ENCODE measurements around the gene PLAAT4.
"Not testable (repeated sequence)": the region's sequence is repeated elsewhere in the genome, so short reads cannot be mapped to it uniquely, and the experiment has no call there.

The PLAAT4 gene

DNA sequence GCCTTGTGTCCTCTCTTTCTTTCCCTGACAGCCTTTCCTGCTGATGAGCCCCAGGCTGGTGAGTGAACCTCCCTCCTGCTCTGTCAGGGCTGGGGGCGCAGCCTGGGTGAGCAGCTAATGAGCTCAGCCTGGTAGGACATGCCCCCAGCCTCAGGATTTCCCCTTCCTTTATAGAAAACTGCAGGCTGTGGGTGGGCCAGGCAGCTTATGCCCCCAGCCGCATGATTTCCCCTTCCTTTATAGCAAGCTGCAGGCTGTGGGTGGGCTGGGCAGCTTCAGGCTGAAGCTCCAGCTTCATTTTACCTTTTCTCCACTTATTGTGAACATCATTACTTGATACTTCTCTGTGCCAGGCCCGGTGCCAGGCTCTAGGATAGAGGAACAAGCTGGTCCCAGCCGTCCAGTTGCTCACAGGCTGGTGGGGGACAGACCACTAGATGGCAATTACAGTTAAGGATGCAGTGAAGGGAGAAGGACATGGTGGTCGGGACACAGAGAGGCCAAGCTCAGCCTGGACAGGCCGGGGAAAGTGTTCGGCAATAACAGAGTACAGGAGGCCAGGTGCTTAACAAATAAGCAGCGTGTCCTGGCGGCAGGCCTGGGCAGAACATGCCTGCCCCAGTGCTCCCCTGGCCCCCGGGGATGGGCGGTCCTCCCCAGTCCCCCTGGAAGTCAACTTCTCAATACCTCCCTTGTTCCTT lies 25.4 kb upstream of the PLAAT4 start:
- no peak for DNase-seq

DNA sequence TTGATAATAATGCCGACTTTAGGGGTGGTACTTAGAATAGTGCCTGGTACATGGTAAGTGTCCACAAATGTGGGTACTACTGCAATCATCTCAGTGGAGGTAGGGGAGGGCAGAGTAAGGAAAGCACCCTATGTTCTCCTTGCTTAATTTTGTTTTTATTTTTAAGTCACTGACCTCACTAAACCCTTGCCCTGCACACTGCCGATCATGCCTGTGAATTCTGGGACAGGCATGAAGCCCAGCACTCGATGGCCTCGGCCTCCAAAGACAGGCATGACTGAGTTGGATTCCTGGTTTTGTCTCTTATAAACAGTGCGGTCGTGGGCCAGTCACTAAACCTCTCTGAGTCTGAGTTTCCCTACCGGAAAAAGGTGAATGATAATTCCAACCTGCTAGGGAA lies 23.8 kb upstream of the PLAAT4 start:
- no peak for DNase-seq

DNA sequence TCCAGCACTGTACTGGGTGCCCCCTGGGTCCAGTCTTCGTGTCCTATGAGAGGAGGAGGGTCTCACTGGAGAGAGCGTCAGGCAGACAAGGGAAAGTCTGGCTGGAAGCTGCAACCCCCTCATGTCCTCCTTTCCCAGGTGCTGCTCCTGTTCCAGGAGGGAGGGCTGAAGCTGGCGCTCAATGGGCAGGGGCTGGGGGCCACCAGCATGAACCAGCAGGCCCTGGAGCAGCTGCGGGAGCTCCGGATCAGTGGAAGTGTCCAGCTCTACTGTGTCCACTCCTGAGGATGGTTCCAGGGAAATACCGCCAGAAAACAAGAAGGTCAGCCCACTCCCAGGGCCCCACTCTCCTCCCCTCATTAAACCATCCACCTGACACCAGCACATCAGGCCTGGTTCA lies 20.5 kb upstream of the PLAAT4 start:
- no peak for DNase-seq

DNA sequence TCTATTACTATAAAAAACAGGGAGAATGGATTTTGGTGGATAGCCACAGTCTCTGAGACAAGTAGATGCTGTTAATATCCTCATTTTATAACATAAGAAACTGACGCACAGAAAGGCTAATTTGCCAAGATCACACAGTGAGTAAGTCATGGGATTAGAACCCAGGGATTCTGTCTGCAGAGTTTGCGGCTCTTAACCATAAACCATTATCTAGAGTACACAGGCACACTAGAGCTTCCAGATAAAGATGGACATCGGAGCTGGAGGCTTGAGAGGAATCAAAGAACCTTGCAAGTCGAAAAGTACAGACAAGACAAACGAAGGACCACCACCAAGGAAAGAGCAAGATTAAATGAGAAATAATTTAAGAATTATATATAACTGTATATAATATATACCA lies 19.5 kb upstream of the PLAAT4 start:
- DNase-seq, result no peak

DNA sequence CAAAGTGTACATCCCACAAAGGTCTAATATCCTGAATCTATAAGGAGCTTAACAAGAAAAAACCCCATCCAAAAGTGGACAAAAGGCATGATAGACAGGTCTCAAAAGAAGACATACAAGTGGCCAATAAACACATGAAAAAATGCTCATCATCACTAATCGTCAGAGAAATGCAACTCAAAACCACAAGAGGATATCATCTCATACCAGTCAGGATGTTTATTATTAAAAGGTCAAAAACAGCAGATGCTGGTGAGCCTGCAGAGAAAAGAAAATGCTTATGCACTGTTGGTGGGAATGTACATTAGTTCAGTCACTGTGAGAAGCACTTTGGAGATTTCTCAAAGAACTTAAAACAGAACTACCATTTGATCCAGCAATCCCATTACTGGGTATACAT lies 18.1 kb upstream of the PLAAT4 start:
- DNase-seq, result no peak

DNA sequence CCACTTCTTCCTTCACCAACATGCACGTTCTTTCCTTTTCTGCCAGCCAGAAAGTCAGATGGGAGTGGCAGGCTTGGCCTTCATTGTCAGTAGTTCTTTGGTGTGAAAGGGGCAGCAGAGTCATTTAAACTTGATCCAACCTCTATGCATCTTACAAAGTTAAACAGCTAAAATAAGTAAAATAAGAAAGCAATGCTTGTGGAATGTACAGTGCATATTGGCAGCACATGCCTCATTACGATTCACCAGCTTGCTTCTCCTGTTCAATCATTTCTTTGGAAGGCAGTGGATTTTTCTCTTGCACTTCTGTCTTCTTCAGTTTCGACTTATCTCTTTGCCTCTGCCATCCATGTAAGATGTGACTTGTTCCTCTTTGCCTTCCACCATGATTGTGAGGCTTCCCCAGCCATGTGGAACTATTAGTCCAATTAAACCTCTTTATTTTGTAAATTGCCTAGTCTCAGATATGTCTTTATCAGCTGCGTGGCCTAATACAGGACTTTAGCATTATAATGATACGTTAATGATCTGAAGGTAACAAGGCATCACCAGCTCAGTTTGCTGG lies 15.9 kb upstream of the PLAAT4 start:
- DNase-seq, result no peak

DNA sequence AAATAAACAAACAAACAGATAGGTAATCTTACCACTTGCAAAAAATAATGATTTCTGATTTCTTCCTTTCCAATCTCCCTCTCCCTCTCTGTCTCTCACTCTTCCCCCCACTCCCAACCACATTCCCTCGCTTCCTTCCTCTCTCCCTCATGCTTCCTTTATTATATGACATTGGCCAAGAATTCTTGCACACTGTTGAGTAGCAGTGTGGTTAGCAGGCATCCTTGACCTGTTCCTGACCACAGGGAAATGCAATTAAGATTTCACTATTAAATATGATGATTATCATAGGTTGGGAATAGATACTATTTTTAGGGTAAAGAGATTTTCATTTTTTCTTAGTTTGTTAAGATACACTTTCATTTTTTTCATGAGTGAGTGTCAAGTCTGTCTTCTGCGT lies 14.7 kb upstream of the PLAAT4 start:
- no peak for DNase-seq

DNA sequence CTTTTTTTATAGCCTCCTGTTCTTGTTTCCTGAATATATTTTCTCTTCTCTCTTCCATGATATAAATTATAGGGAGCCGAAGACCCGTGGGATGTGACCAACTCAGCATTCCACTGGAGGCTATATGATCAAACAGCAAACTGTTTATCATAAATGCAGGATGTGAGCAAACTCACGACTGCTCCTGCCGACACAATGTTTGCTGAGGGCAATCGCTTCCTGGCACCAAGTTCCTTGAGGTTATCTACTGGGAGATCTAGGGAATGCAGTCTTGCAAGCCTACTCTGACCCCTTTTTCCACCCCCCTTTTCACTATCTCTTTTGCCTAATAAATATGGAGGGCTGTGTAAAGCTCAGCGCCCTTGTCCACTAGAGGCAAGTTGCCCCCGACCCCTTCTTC lies 13.5 kb upstream of the PLAAT4 start:
- no peak for DNase-seq

DNA sequence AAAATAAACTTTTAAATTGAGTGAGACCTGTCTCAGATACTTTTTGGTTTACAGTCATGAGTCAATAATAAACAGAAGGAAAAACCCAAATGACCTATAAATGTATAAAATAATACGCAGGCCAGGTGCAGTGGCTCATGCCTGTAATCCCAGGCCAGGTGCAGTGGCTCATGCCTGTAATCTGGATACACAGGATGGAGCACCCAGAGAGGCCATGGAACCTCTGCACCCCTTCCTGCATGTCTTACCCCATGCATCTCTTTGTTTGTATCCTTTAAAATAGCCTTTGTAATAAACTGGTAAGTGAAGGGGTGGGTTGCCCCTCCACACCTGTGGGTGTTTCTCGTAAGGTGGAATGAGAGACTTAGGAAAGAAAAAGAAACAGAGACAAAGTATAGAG lies 8.9 kb upstream of the PLAAT4 start:
- DNase-seq, result no peak

DNA sequence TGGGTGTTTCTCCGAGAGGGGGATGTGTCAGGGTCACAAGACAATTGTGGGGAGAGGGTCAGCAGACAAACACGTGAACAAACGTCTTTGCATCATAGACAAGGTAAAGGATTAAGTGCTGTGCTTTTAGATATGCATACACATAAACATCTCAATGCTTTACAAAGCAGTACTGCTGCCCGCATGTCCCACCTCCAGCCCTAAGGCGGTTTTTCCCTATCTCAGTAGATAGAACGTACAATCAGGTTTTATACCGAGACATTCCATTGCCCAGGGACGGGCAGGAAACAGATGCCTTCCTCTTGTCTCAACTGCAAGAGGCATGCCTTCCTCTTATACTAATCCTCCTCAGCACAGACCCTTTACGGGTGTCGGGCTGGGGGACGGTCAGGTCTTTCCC lies 8.5 kb upstream of the PLAAT4 start:
- not testable (repeated sequence) for DNase-seq

DNA sequence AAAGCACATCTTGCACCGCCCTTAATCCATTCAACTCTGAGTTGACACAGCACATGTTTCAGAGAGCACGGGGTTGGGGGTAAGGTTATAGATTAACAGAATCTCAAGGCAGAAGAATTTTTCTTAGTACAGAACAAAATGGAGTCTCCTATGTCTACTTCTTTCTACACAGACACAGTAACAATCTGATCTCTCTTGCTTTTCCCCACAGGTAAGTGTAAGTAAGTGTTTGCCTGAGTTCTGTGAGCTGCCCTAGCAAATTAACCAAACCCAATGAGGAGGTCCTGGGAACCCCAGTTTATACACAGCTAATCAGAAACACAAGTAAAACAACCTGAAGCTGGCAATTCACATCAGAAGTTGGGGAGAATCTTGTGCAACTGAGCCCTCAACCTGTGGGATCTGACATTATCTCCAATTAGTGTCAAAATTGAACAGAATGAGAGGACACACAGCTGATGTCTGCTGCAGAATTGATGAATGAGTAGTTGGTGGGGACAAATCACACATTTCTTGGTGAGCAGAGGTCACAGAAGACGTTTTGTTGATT lies 7.8 kb upstream of the PLAAT4 start:
- DNase-seq, result not testable (repeated sequence)

DNA sequence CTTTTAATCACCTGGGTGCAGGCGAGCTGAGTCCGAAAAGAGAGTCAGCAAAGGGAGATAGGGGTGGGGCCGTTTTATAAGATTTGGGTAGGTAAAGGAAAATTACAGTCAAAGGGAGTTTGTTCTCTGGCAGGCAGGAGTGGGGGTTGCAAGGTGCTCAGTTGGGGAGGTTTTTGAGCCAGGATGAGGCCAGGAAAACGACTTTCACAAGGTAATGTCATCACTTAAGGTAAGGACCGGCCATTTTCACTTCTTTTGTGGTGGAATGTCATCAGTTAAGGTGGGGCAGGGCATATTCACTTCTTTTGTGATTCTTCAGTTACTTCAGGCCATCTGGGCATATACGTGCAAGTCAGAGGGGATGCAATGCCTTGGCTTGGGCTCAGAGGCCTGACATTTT lies 7.2 kb upstream of the PLAAT4 start:
- DNase-seq, result not testable (repeated sequence)

DNA sequence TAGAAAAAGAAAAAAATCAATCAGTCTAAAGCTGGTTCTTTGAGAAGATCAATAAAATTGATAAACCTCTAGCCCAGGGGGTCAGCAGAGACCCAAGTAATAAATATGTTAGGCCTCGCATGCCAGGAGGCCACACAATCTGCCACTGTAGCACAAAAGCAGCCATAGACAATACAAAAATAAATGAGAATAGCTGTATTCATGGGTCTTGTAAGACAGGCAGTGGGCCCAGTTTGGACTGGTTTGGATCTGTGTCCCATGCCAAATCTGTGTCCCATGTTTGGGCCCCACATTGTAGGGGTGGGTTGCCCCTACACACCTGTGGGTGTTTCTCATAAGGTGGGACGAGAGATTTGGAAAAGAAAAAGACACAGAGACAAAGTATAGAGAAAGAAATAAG lies 6.6 kb upstream of the PLAAT4 start:
- no peak for DNase-seq

DNA sequence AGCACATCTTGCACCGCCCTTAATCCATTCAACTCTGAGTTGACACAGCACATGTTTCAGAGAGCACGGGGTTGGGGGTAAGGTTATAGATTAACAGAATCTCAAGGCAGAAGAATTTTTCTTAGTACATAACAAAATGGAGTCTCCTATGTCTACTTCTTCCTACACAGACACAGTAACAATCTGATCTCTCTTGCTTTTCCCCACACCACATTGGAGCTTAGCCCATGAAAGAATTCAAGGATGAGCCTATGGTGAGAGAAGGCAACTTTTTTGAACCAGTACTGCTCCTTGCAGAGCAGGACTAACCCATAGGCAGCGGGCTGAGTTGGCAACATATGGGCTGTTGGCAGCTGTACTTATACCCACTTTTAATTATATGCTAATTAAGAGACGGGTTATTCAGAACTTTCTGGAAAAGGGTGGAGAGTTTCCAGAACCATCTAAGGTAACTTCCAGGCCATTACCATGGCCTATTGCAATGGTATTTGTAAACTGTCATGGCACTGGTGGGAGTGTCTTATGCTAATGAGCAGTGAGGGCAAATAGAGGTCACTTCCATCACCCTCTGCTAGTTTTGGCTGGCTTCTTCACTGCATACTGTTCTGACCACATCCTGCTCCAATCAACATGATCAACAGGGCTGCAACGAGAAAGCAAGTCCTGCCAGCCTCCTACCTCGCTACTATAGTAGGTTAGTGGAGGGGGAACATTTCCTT lies 5.4 kb upstream of the PLAAT4 start:
- DNase-seq, result not testable (repeated sequence)

DNA sequence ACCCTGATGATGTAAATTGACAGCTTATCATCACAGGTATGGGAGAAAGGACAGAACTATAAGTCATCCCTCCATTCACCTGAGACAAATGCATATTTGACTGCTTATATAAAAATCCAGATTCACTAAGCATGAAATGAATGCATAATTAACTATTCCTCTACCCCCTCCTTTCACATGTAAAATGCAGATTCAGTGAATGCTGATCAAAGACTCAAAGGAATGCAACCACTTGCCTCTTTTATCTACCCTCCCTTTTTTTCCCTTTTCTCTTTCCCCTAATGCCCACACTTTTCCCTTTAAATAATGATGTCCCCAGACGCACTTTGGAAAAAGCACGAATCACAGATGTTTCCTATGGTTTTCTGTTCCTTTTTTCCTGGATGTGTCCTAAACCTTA lies 4.5 kb upstream of the PLAAT4 start:
- no peak for DNase-seq

DNA sequence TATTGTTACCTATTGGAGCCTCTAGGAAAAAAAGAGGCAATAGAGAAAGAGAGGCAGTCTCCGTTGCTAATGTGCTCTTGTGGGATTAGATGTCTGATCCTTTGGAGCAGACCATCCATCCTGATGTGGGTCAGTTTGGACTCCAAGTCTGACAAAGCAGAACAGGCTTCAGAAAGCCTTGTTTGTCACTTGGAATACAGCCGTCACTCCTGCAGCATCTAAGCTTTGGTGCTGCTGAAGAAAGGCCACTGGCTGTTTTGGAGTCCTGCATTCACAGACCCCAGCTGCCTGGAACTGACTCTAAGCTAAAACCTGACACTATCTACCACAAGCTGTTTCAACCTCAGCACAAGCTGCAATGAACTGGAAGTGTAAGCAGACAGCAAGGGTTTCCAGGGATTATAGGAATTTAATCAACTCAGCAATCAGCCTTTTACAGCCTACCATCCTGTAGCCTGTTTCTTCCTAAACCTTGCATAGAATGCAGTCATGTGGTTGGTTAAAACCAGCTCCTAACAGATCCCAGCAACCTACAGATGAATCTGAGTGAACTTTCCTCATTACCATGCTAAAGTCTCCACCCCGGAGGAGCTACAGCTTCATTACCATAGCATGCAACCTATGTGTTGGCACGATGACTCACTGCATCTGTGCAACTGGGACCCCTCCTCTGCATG lies 3.7 kb upstream of the PLAAT4 start:
- DNase-seq, result no peak

DNA sequence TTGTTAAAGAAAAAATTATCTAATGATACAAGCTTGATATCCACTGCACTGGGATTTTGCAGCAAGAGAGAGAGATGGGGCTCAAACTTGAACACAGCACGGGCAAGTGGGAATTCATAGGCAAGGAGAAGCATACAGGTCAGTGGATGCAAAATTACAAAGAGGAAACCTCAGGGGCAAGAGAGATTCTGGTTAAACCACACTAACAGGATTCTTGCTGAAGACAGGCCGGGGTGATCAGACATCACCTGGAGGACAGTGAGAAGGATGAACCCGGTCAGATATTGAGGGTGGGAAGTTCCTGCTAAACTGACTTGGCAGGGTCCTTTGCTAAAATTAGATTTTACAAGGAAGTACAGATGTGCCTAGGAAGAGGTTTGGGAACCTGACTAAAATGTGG lies 2.5 kb upstream of the PLAAT4 start:
- DNase-seq, result no peak

DNA sequence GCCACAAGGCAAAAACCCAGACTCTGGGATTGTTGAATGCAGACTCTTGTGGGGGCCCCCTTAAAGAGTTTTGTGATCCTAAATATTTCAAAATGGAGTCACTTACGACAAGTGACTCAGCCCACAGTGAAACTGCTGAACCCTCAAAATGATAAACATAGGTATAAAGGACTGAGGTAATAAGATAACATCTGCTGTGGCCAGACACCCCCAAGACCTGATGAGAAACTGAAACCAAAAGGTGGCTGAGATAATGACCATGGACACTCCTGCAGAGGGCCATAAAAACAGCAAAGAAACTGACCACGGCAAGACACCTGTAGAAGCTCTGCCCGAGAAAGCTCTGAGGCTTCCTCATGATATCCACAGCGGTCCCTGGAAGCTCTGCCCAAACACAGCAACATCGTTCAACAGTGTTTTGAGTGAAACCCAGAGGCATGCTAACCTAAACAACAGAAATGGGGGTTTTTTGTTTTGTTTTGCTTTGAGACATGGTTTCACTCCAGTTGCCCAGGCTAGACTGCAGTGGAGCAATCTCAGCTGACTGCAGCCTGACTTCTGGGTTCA lies 1.6 kb upstream of the PLAAT4 start:
- DNase-seq, result no peak

DNA sequence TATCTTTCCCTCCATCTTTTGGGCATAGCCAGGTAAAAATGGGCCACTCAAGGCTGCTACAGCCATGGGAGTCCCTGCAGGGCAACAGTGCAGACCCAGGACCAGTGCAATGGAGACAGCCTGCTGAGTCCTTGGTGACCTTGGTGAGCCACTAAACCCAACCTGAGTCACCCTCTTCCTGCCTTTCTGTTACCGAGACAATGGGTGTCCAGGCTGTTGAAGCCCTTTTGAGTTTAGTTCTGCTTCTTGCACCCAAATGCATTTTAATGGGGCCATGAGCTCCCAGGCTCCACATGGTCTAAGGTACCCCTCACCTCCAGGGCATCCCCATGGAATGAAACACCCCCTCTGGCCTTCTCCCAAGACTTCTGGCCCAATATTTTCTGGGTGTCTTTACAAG lies 874 bp upstream of the PLAAT4 start:
- no peak for DNase-seq

DNA sequence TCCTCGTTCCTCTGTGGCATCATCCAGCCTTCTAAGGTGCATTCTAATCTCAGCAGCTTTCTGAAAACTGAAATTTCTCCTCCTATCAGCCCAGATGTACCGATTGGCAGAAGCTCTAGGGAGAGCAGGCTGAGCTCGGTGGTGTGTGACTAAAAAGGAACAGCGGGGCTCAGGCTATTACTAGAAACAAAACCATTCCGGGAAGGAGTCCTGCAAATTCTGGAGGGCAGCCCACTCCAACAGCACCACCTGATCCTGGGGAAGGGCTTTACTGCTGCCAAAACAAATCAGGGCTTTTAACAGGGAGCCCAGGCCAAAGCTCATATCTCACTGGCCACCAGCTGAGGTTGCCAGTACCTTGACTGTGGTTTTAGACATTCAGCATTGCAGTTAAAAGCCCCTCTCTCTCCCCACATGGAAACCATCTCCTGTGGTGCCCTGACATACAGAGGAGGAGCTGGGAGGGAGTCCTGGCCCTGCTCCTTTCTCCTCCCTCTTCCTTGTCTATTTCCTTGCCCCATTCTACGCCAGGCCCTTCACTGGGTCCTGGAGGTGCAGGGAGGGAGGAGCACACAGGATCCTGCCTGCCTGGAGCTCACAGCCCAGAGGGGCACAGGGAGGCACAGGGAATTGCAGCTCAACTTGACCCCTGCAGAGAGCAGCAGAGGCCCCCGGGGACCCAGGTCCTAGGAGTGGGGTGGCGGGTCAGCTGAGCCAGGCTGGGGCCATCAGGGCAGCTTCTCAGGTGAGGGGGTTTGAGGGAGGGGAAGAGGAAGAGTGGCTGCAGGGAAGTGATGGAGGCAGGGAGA lies 889 bp downstream of the PLAAT4 start:
- no peak for DNase-seq

DNA sequence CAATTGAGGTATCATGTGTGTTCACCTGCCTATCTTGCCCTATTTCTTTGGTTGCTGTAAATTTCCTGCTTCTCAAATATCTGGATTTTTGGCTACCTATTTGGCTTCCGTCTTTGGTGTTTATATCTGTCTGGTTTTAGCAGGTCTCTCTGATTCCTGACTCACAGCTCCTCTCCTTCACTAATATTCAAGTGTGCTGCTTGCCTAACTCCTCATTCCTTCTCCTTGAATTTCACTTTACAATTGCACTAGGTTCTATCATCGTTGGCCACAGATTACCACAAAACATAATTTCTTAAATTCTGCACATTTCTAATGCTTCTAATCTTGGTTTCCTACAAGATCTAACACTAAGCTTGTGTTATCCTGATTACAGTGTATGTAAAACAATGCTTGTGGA lies 5.9 kb downstream of the PLAAT4 start:
- not testable (repeated sequence) for DNase-seq

DNA sequence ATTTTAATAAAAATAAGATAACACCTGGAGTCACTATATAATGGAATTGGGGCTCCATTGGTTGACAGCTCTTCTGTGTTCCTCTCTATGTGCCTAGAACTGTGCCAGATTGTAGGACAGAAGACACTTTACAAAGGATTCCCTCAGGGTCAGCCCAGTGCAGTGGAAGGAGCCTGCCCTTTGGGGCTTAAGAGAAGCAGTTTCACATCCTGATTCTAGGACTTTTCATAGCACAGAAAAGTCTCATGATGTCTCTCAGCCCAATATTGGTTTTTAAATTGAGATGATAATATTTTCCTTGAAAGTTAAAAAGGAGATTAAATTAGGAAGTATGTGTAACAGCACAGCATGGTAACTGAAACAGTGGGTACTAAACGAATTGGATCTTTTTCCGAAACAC lies 7.1 kb downstream of the PLAAT4 start:
- DNase-seq, result no peak
